Measurements from ENCODE around the gene SGCD. TPM values are rescaled to one million over a fixed set of nuclear protein-coding genes. Genes with fewer than 3 reads are reported as not detected.

Gene SGCD
- total RNA-seq, 2 donors from 2014 or later, result 1.0 to 2.2 TPM

- no peak for DNase-seq
- intact Hi-C loops (cut with DNase I), result no loop called here
- no peaks in the 10 kb centered on the region for H3K9me3 ChIP-seq
These were observed 107.5 kb downstream of the SGCD start for GRCh38 chr5:156434471-156434870.

DNA sequence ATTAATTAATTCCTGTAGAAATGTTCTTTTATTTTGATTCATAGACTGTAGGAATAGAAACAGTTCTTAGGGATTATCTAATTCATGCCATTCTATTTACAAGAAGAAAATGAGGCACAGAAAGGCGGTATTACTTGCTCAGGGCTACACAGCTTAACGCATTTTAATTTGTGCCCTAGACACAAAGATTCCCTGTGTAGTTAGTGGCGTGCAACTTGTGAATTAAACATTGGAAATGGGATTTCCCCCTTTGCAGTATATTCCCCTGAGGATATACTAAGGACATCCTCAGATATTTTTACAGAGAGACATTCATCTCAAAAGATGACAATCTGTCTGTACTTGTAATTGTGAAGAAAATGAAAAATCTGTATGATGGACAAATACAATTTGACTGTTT lies 108.1 kb downstream of the SGCD start:
- TF ChIP-seq, protein P1, sequence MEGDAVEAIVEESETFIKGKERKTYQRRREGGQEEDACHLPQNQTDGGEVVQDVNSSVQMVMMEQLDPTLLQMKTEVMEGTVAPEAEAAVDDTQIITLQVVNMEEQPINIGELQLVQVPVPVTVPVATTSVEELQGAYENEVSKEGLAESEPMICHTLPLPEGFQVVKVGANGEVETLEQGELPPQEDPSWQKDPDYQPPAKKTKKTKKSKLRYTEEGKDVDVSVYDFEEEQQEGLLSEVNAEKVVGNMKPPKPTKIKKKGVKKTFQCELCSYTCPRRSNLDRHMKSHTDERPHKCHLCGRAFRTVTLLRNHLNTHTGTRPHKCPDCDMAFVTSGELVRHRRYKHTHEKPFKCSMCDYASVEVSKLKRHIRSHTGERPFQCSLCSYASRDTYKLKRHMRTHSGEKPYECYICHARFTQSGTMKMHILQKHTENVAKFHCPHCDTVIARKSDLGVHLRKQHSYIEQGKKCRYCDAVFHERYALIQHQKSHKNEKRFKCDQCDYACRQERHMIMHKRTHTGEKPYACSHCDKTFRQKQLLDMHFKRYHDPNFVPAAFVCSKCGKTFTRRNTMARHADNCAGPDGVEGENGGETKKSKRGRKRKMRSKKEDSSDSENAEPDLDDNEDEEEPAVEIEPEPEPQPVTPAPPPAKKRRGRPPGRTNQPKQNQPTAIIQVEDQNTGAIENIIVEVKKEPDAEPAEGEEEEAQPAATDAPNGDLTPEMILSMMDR (IDR thresholded peaks at IDR 0.05), result no peak
- no peak overlapping the region for H3K4me3 ChIP-seq
- no peaks in the 10 kb centered on the region for H3K27me3 ChIP-seq
- no peaks in the 10 kb centered on the region for H3K4me1 ChIP-seq
- no peak for DNase-seq
- H3K9ac ChIP-seq (ENCODE audit: low read depth in 2 of 2, low read length in 2 of 2), result no peak overlapping the region
- H3K36me3 ChIP-seq, result no peaks in the 10 kb centered on the region
- no peak overlapping the region for H3K27ac ChIP-seq
- no peaks in the 10 kb centered on the region for H3K9me3 ChIP-seq
- intact Hi-C loops (cut with DNase I), result no loop called here

More at GRCh38 chr5:156434471-156434870, 107.5 kb downstream of the SGCD start:
- no peaks in the 10 kb centered on the region for H3K4me1 ChIP-seq
- H3K27me3 ChIP-seq, result no peaks in the 10 kb centered on the region
- no peaks in the 10 kb centered on the region for H3K36me3 ChIP-seq
- H3K4me3 ChIP-seq, result no peak overlapping the region
- no peak overlapping the region for H3K9ac ChIP-seq (ENCODE audit: low read depth in 2 of 2, low read length in 2 of 2)
- TF ChIP-seq, protein P1 (IDR thresholded peaks at IDR 0.05), result no peak
- no peak overlapping the region for H3K27ac ChIP-seq

DNA sequence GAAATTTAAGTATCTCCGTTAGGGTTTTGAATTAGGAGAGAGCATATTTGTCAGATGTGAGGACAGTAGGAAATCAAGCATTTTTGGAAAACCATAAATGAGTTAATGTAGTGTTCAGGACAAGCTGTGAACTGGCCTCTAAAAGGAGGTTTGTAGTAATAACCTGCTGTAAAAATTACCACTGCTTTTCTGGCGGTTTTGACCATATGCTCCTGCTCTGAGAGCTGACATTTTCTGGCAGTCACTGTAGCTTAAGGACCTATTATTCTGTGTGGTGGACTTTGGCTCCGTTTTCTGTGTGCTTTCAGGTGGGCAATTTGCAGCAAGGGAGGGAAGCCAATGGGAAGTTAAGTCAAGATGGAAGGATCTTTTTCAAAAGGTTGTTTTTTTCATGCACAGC lies 111.1 kb downstream of the SGCD start:
- no peaks in the 10 kb centered on the region for H3K9me3 ChIP-seq
- H3K27ac ChIP-seq, result no peak overlapping the region
- no peaks in the 10 kb centered on the region for H3K4me1 ChIP-seq
- H3K9ac ChIP-seq (ENCODE audit: low read depth in 2 of 2, low read length in 2 of 2), result no peak overlapping the region
- DNase-seq, result no peak
- H3K27me3 ChIP-seq, result no peaks in the 10 kb centered on the region
- H3K4me3 ChIP-seq, result no peak overlapping the region
- TF ChIP-seq, protein P1 (IDR thresholded peaks at IDR 0.05), result no peak
- intact Hi-C loops (cut with DNase I), result no loop called here
- H3K36me3 ChIP-seq, result no peaks in the 10 kb centered on the region

GRCh38 chr5:156444753-156445291 lies 117.9 kb downstream of the SGCD start:
- TF ChIP-seq, protein P1 (IDR thresholded peaks at IDR 0.05), result no peak
- DNase-seq, result no peak
- Histone ChIP-seq H3K9ac (ENCODE audit: low read depth in 2 of 2, low read length in 2 of 2) (no peak overlapping the region), H3K36me3 (no peaks in the 10 kb centered on the region), H3K9me3 (no peaks in the 10 kb centered on the region), H3K27me3 (no peaks in the 10 kb centered on the region), H3K4me3 (no peak overlapping the region), H3K4me1 (no peaks in the 10 kb centered on the region), H3K27ac (no peak overlapping the region)
- intact Hi-C loops (cut with DNase I), result no loop called here

DNA sequence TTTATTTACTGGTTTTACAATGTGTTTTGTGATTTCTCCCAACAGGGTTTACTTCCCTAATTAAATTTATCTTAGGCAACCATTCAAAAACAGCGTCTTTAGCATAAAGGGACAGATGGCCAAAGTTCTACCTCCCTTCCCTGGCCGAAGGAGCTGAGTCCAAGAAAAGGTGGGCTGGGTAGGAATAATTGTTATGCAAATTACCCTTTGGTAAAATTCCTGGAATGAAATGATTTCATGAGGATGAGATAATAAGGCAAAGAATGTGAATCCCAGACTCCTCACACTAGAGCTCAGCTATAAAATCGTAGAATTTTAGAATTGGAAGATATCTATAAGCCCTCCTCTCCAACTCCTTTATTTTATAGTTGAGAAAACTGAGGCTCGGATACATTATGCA lies 119.6 kb downstream of the SGCD start:
- H3K27me3 ChIP-seq, result no peaks in the 10 kb centered on the region
- no peak for DNase-seq
- no peaks in the 10 kb centered on the region for H3K9me3 ChIP-seq
- H3K4me3 ChIP-seq, result no peak overlapping the region
- H3K27ac ChIP-seq, result no peak overlapping the region
- H3K9ac ChIP-seq (ENCODE audit: low read depth in 2 of 2, low read length in 2 of 2), result no peak overlapping the region
- H3K4me1 ChIP-seq, result no peaks in the 10 kb centered on the region
- intact Hi-C loops (cut with DNase I), result no loop called here
- TF ChIP-seq, protein P1 (IDR thresholded peaks at IDR 0.05), result no peak
- no peaks in the 10 kb centered on the region for H3K36me3 ChIP-seq

All from colonic mucosa (tissue), 4 donors.